ENCODE results near the gene OPA3.
"Not testable (repeated sequence)": the region's sequence is repeated elsewhere in the genome, so short reads cannot be mapped to it uniquely, and the experiment has no call there.

Gene OPA3

GRCh38 chr19:45584332-45585157 lies at the start of gene OPA3:
Gene OPA3, minus strand, starts transcription at chr19:45584802. Its CDS starts 38 bp downstream, at chr19:45584764.
- peak; percentile 99 for DNase-seq

GRCh38 chr19:45632468-45633196 lies 48.0 kb upstream of the OPA3 start:
- no peak for DNase-seq

GRCh38 chr19:45630463-45630862 lies 45.9 kb upstream of the OPA3 start:
- DNase-seq, result peak; percentile 25

- no peak for DNase-seq
Measured at GRCh38 chr19:45629704-45630103, 45.1 kb upstream of the OPA3 start.

GRCh38 chr19:45628219-45628618 lies 43.6 kb upstream of the OPA3 start:
- not testable (repeated sequence) for DNase-seq

- DNase-seq, result no peak
Measured at GRCh38 chr19:45623984-45624383, 39.4 kb upstream of the OPA3 start.

- no peak for DNase-seq
Measured at GRCh38 chr19:45621976-45622503, 37.4 kb upstream of the OPA3 start.

GRCh38 chr19:45621389-45621788 lies 36.8 kb upstream of the OPA3 start:
- no peak for DNase-seq

GRCh38 chr19:45616704-45617017 lies 32.1 kb upstream of the OPA3 start:
- DNase-seq, result no peak

GRCh38 chr19:45615795-45616703 lies 31.4 kb upstream of the OPA3 start:
- DNase-seq, result peak; percentile 36

- DNase-seq, result not testable (repeated sequence)
Measured at GRCh38 chr19:45615056-45615455, 30.5 kb upstream of the OPA3 start.

- DNase-seq, result peak; percentile 50
Measured at GRCh38 chr19:45613926-45614725, 29.5 kb upstream of the OPA3 start.

- no peak for DNase-seq
Measured at GRCh38 chr19:45608948-45609347, 24.3 kb upstream of the OPA3 start.

GRCh38 chr19:45607071-45608029 lies 22.7 kb upstream of the OPA3 start:
- DNase-seq, result no peak

- DNase-seq, result no peak
Measured at GRCh38 chr19:45601524-45602374, 17.1 kb upstream of the OPA3 start, which contains the start of gene GPR4. Gene GPR4, minus strand, starts transcription at chr19:45602212. Its CDS starts 10,346 bp downstream, at chr19:45591866.

- no peak for DNase-seq
Measured at GRCh38 chr19:45601115-45601514, 16.5 kb upstream of the OPA3 start.

- no peak for DNase-seq
Measured at GRCh38 chr19:45600340-45600885, 15.8 kb upstream of the OPA3 start.

GRCh38 chr19:45599286-45599685 lies 14.7 kb upstream of the OPA3 start:
- no peak for DNase-seq

GRCh38 chr19:45598267-45599001 lies 13.8 kb upstream of the OPA3 start:
- no peak for DNase-seq
